ENCODE data around the gene CDK5.

- TF ChIP-seq, protein P1, sequence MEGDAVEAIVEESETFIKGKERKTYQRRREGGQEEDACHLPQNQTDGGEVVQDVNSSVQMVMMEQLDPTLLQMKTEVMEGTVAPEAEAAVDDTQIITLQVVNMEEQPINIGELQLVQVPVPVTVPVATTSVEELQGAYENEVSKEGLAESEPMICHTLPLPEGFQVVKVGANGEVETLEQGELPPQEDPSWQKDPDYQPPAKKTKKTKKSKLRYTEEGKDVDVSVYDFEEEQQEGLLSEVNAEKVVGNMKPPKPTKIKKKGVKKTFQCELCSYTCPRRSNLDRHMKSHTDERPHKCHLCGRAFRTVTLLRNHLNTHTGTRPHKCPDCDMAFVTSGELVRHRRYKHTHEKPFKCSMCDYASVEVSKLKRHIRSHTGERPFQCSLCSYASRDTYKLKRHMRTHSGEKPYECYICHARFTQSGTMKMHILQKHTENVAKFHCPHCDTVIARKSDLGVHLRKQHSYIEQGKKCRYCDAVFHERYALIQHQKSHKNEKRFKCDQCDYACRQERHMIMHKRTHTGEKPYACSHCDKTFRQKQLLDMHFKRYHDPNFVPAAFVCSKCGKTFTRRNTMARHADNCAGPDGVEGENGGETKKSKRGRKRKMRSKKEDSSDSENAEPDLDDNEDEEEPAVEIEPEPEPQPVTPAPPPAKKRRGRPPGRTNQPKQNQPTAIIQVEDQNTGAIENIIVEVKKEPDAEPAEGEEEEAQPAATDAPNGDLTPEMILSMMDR (IDR thresholded peaks at IDR 0.05 in 2 of 3, conservative IDR thresholded peaks at IDR 0.05 in 1 of 3; ENCODE audit: borderline replicate concordance in 1 of 3, insufficient read depth in 1 of 3, low read depth in 2 of 3, low read length in 2 of 3), result peak in 2 of 3 experiments; percentile 70 to 76; a peak in 4 of 6 replicates
- no peak for TF ChIP-seq POLR2A (IDR thresholded peaks at IDR 0.05; ENCODE audit: borderline replicate concordance, extremely low read depth, insufficient read depth, insufficient read length)
- TF ChIP-seq RAD21 (IDR thresholded peaks at IDR 0.05; ENCODE audit: low read depth), result no peak
- TF ChIP-seq, protein P2, sequence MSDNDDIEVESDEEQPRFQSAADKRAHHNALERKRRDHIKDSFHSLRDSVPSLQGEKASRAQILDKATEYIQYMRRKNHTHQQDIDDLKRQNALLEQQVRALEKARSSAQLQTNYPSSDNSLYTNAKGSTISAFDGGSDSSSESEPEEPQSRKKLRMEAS (IDR thresholded peaks at IDR 0.05), result no peak
- TF ChIP-seq EZH2 (IDR thresholded peaks at IDR 0.05), result no peak
- no peak for TF ChIP-seq EZH2phosphoT487 (IDR thresholded peaks at IDR 0.05; ENCODE audit: borderline replicate concordance)
- no peak for TF ChIP-seq EGR1 (IDR thresholded peaks at IDR 0.05; ENCODE audit: low read depth)
- TF ChIP-seq SIN3A (IDR thresholded peaks at IDR 0.05; ENCODE audit: low read depth), result no peak
- TF ChIP-seq SP1 (IDR thresholded peaks at IDR 0.05; ENCODE audit: low read depth), result no peak
- no peak for TF ChIP-seq JUND (IDR thresholded peaks at IDR 0.05)
- TF ChIP-seq POLR2AphosphoS5 (IDR thresholded peaks at IDR 0.05; ENCODE audit: low read depth, low read length), result no peak
- TF ChIP-seq ZBTB33 (IDR thresholded peaks at IDR 0.05; ENCODE audit: extremely low read depth, insufficient replicate concordance, low read length), result no peak
- TF ChIP-seq ZFX (IDR thresholded peaks at IDR 0.05), result no peak
- TF ChIP-seq, protein P3, sequence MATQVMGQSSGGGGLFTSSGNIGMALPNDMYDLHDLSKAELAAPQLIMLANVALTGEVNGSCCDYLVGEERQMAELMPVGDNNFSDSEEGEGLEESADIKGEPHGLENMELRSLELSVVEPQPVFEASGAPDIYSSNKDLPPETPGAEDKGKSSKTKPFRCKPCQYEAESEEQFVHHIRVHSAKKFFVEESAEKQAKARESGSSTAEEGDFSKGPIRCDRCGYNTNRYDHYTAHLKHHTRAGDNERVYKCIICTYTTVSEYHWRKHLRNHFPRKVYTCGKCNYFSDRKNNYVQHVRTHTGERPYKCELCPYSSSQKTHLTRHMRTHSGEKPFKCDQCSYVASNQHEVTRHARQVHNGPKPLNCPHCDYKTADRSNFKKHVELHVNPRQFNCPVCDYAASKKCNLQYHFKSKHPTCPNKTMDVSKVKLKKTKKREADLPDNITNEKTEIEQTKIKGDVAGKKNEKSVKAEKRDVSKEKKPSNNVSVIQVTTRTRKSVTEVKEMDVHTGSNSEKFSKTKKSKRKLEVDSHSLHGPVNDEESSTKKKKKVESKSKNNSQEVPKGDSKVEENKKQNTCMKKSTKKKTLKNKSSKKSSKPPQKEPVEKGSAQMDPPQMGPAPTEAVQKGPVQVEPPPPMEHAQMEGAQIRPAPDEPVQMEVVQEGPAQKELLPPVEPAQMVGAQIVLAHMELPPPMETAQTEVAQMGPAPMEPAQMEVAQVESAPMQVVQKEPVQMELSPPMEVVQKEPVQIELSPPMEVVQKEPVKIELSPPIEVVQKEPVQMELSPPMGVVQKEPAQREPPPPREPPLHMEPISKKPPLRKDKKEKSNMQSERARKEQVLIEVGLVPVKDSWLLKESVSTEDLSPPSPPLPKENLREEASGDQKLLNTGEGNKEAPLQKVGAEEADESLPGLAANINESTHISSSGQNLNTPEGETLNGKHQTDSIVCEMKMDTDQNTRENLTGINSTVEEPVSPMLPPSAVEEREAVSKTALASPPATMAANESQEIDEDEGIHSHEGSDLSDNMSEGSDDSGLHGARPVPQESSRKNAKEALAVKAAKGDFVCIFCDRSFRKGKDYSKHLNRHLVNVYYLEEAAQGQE (IDR thresholded peaks at IDR 0.05; ENCODE audit: low read depth), result no peak
These were observed 44.8 kb downstream of the CDK5 start for GRCh38 chr7:151012911-151013347.

Measured in HCT116 (cell line).